ENCODE results near the gene ABCB6. TPM values are rescaled to one million over a fixed set of nuclear protein-coding genes. Genes with fewer than 3 reads are reported as not detected.

Gene ABCB6
- total RNA-seq, 2 donors from 2014 or later = 14.2 to 23.0 TPM

DNA sequence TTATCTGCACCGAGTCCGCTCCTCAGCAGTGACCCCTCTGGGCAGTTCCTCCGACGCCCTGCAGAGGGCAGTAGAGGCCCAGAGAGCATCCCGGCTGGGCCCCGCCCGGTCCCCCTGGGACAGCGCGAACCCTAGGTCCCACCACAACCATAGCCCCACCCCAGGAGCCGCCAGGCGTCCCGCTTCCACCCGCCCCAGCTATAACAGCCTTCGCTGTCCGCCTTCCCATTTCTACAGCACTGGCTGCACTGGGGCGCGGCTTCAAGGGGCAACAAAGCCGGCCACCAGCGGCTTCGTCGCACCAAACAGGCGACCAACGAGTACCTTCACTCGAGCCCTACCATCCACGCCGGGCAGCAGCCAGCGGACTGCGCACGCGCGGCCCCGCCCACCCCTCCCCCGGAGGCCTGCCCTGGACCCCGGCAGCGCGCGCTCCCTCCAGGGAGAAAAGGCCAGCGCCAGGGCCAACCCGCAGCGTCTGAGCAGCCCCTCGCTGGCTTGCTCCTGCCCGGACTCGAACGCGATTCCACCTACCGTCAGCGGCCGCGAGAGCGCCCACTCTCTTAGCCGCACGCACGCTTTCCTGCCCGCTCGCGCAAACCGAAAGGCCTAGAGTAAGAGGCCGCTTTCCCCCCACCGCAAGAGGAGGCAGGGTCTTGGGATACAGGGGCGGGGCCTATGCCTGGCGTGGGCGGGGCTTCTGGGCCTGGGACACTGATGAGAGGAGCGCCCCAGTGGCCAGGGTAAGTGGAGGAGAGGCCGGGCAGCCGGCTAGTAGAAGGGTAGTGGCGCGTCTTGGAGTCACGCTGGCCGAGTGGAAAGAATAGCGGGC lies 58.4 kb downstream of the ABCB6 start, which contains the start of gene NHEJ1:
NHEJ1 (minus strand) TSS at position 630 of the 832 bp plus-strand sequence. CDS start 2,453 bp downstream, outside the sequence.
- intact Hi-C loops (cut with DNase I) = loop anchor here (2.0 to 5.0 kb wide), 2 partner anchors 137 to 138 kb away; no protein-coding TSS in a partner anchor
- DNase-seq = peak; percentile 97
- peak; percentile 96 to 98 for ATAC-seq

Other genes starting within 250 kb of the ABCB6 start
- gene FEV, start 233.8 kb downstream of the ABCB6 start, total RNA-seq = not detected
- gene CRYBA2, start 225.5 kb downstream of the ABCB6 start, total RNA-seq = not detected
- not detected for gene CFAP65, start 177.4 kb downstream of the ABCB6 start, total RNA-seq
- not detected for gene IHH, start 158.0 kb downstream of the ABCB6 start, total RNA-seq
- 1 to 10 TPM; 4.7 to 6.9 TPM for gene NHEJ1, start 58.1 kb downstream of the ABCB6 start, total RNA-seq
- gene SLC23A3, start 48.9 kb downstream of the ABCB6 start, total RNA-seq = under 1 TPM; 0.47 to 0.50 TPM
- 10 to 100 TPM; 46.9 to 56.9 TPM for gene CNPPD1, start 42.0 kb downstream of the ABCB6 start, total RNA-seq
- gene RETREG2, start 40.7 kb downstream of the ABCB6 start, total RNA-seq = 10 to 100 TPM; 43.4 to 46.0 TPM
- 10 to 100 TPM; 21.2 to 26.5 TPM for gene ZFAND2B, start 12.2 kb downstream of the ABCB6 start, total RNA-seq
- 10 to 100 TPM; 69.0 to 74.4 TPM for gene ATG9A, start 10.7 kb upstream of the ABCB6 start, total RNA-seq
- 10 to 100 TPM; 16.0 to 20.3 TPM for gene ANKZF1, start 10.8 kb upstream of the ABCB6 start, total RNA-seq
- gene GLB1L, start 26.5 kb upstream of the ABCB6 start, total RNA-seq = 1 to 10 TPM; 4.7 to 4.9 TPM
- gene STK16, start 26.5 kb upstream of the ABCB6 start, total RNA-seq = 10 to 100 TPM; 15.6 to 17.4 TPM
- not detected for gene TUBA4B, start 34.3 kb upstream of the ABCB6 start, total RNA-seq
- gene TUBA4A, start 35.0 kb upstream of the ABCB6 start, total RNA-seq = 10 to 100 TPM; 42.1 to 72.9 TPM
- 10 to 100 TPM; 43.7 to 63.6 TPM for gene DNAJB2, start 60.4 kb upstream of the ABCB6 start, total RNA-seq
- gene PTPRN, start 90.4 kb upstream of the ABCB6 start, total RNA-seq = not detected
- not detected for gene RESP18, start 113.8 kb upstream of the ABCB6 start, total RNA-seq
- gene DNPEP, start 169.0 kb upstream of the ABCB6 start, total RNA-seq = 10 to 100 TPM; 52.6 to 70.5 TPM
- 1,000 to 10,000 TPM; 5,895 to 7,519 TPM for gene DES, start 199.4 kb upstream of the ABCB6 start, total RNA-seq
- gene SPEG, start 215.9 kb upstream of the ABCB6 start, total RNA-seq = 10 to 100 TPM; 94.6 to 94.9 TPM